HCT116 (cell line): ENCODE results near the gene TBX3.

Experiments used
- EZH2 ChIP-seq: fragments of 200-600 bp; sonication (generic); IDR thresholded peaks from 2 replicates; pipeline ENCODE4 v1.6.1; 2017; ENCODE audit warnings: antibody characterized with exemption, mixed run types
- JUND ChIP-seq: IDR thresholded peaks from 2 replicates; pipeline ENCODE4 v1.6.1; 2012
- POLR2A ChIP-seq: IDR thresholded peaks from 2 replicates; pipeline ENCODE4 v1.7.0; 2011; ENCODE audit warnings: borderline replicate concordance; ENCODE audit not compliant: insufficient read depth, insufficient read length; ENCODE audit errors: extremely low read depth
- POLR2AphosphoS5 ChIP-seq: IDR thresholded peaks from 2 replicates; pipeline ENCODE4 v1.6.1; 2011; ENCODE audit warnings: mild to moderate bottlenecking, low read depth, low read length, moderate library complexity
- ZNF274 ChIP-seq: fragments of 200-500 bp; sonication (Bioruptor generic); IDR thresholded peaks from 2 replicates; pipeline ENCODE4 v1.6.1; 2014; ENCODE audit warnings: mild to moderate bottlenecking, low read depth, low read length, inconsistent platforms
- TF ChIP-seq, protein P1 (sequence below), 3 experiments: fragments of 200-600 bp in 1 of 3; sonication (generic) in 1 of 3; IDR thresholded peaks in 2 of 3; conservative IDR thresholded peaks in 1 of 3; 2 replicates each; pipeline ENCODE4 v1.5.1; 2012 to 2017; ENCODE audit warnings: low read depth in 2 of 3, low read length in 2 of 3, antibody characterized with exemption in 1 of 3, borderline replicate concordance in 1 of 3, control low read depth in 1 of 3, mild to moderate bottlenecking in 1 of 3, mixed read lengths in 1 of 3, mixed run types in 1 of 3, moderate library complexity in 1 of 3; ENCODE audit not compliant: insufficient read depth in 1 of 3

DNA sequence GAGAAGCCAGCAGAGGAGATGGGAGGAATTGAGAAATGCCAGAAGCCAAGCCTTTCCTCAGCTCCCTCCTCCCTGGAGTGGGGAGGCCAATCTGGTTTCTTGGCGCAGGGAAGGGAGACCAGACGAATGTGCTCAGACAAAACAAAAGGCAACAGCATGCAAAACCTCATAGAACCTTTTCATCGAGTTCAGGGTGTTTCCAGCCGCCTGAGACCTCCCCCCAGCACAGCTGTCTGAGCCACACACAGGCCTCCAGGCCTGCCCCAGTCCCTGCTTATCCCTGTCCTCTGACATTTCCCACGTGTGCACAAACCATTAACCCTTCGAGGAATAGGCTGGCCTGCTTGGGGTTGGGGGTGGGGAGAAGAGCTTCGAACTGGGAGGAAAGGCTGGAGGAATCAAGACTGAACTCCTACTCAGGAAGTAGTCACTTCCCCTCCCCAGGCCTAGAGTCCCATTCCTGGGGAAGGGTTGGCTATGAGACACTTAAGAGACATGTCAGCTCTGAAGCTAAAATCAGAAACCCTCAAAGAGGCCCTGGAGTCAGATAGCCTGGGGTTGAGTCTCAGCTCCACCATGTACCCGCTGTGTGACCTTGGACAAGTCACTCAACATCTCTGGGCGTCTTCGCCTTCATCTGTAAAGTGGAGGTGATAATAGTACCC is 10.7 kb downstream of the TBX3 start:
- TF ChIP-seq JUND (no peak), EZH2 (no peak), POLR2AphosphoS5 (no peak), ZNF274 (no peak), POLR2A (no peak)
- TF ChIP-seq, protein P1, sequence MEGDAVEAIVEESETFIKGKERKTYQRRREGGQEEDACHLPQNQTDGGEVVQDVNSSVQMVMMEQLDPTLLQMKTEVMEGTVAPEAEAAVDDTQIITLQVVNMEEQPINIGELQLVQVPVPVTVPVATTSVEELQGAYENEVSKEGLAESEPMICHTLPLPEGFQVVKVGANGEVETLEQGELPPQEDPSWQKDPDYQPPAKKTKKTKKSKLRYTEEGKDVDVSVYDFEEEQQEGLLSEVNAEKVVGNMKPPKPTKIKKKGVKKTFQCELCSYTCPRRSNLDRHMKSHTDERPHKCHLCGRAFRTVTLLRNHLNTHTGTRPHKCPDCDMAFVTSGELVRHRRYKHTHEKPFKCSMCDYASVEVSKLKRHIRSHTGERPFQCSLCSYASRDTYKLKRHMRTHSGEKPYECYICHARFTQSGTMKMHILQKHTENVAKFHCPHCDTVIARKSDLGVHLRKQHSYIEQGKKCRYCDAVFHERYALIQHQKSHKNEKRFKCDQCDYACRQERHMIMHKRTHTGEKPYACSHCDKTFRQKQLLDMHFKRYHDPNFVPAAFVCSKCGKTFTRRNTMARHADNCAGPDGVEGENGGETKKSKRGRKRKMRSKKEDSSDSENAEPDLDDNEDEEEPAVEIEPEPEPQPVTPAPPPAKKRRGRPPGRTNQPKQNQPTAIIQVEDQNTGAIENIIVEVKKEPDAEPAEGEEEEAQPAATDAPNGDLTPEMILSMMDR (IDR thresholded peaks at IDR 0.05 in 2 of 3, conservative IDR thresholded peaks at IDR 0.05 in 1 of 3; ENCODE audit: borderline replicate concordance in 1 of 3, insufficient read depth in 1 of 3, low read depth in 2 of 3, low read length in 2 of 3), result no peak
